Measurements from ENCODE around the gene RPL22. TPM values are rescaled to one million over a fixed set of nuclear protein-coding genes. Genes with fewer than 3 reads are reported as not detected.

Gene RPL22
- polyA plus RNA-seq (2013): 1,624 TPM

GRCh38 chr1:6199298-6200187, at the start of gene RPL22:
TSS of gene RPL22 (minus strand) at chr1:6199595. CDS start at chr1:6199573, 22 bp downstream.
- H3K4me1 ChIP-seq (ENCODE audit: control extremely low read depth in 1 of 4, control insufficient read depth in 4 of 4, insufficient read depth in 4 of 4, low read length in 3 of 4): peaks cover 19 to 28% (median 21%) of the 10 kb centered on the region in 4 experiments
- H3K9me3 ChIP-seq (ENCODE audit: control extremely low read depth in 1 of 5, control insufficient read depth in 4 of 5, insufficient read depth in 2 of 5, low read depth in 1 of 5, low read length in 4 of 5): no peaks in the 10 kb centered on the region
- ChIA-PET CTCF (interaction anchor here (1.0 to 1.2 kb wide), 5 partner anchors 13 to 91 kb away, joined by 3 to 5 read pairs (median 3); no protein-coding TSS in a partner anchor), POLR2A (no interaction called here)
- H3K36me3 ChIP-seq (ENCODE audit: control insufficient read depth in 4 of 4, insufficient read depth in 4 of 4, low read length in 3 of 4): peaks cover 0 to 19% (median 15%) of the 10 kb centered on the region in 4 experiments
- WGBS (ENCODE audit: insufficient coverage): 2% methylated on average over 45 of the region's 53 CpGs
- peak within 1 kb of the TSS; percentile 83 to 99 (median 93) for H3K4me3 ChIP-seq (ENCODE audit: control insufficient read depth in 1 of 7, extremely low read depth in 1 of 7, insufficient read depth in 4 of 7, low read depth in 2 of 7, low read length in 6 of 7)
- peaks cover 0 to 4% (median 0%) of the 10 kb centered on the region in 5 experiments for H3K27me3 ChIP-seq (replicated peaks in 2 of 5; ENCODE audit: control insufficient read depth in 4 of 5, insufficient read depth in 5 of 5, low read length in 4 of 5)
- peak within 1 kb of the TSS; percentile 74 to 91 for H3K27ac ChIP-seq (ENCODE audit: insufficient read depth in 1 of 2, low read depth in 1 of 2, low read length in 2 of 2, poor library complexity in 1 of 2, severe bottlenecking in 2 of 2)
- DNase-seq: peak; percentile 99 to 100 (median 100)

GRCh38 chr1:6248161-6248776, 48.9 kb upstream of the RPL22 start:
- H3K4me3 ChIP-seq (ENCODE audit: control insufficient read depth in 1 of 7, extremely low read depth in 1 of 7, insufficient read depth in 4 of 7, low read depth in 2 of 7, low read length in 6 of 7): no peak overlapping the region
- no peaks in the 10 kb centered on the region for H3K9me3 ChIP-seq (ENCODE audit: control extremely low read depth in 1 of 5, control insufficient read depth in 4 of 5, insufficient read depth in 2 of 5, low read depth in 1 of 5, low read length in 4 of 5)
- H3K27ac ChIP-seq (ENCODE audit: insufficient read depth in 1 of 2, low read depth in 1 of 2, low read length in 2 of 2, poor library complexity in 1 of 2, severe bottlenecking in 2 of 2): no peak overlapping the region
- no peak for DNase-seq
- 90% methylated on average over 14 of the region's 14 CpGs for whole genome bisulfite sequencing (ENCODE audit: insufficient coverage)
- POLR2A ChIA-PET: no interaction called here
- CTCF ChIA-PET: interaction anchor here (0.8 to 9.1 kb wide), 18 partner anchors 10 to 242 kb away, joined by 3 to 113 read pairs (median 6); no protein-coding TSS in a partner anchor
- peaks cover 0 to 93% (median 37%) of the 10 kb centered on the region in 5 experiments for H3K27me3 ChIP-seq (replicated peaks in 2 of 5; ENCODE audit: control insufficient read depth in 4 of 5, insufficient read depth in 5 of 5, low read length in 4 of 5)
- peaks cover 0 to 29% (median 18%) of the 10 kb centered on the region in 4 experiments for H3K4me1 ChIP-seq (ENCODE audit: control extremely low read depth in 1 of 4, control insufficient read depth in 4 of 4, insufficient read depth in 4 of 4, low read length in 3 of 4)
- no peaks in the 10 kb centered on the region for H3K36me3 ChIP-seq (ENCODE audit: control insufficient read depth in 4 of 4, insufficient read depth in 4 of 4, low read length in 3 of 4)

GRCh38 chr1:6247651-6248050, 48.3 kb upstream of the RPL22 start:
- ChIA-PET CTCF (interaction anchor here (0.9 to 9.1 kb wide), 27 partner anchors 9 to 243 kb away, joined by 3 to 113 read pairs (median 5); no protein-coding TSS in a partner anchor), POLR2A (no interaction called here)
- 100% methylated on average over 2 of the region's 5 CpGs for WGBS (ENCODE audit: insufficient coverage)
- no peak for DNase-seq
- no peak overlapping the region for H3K4me3 ChIP-seq (ENCODE audit: control insufficient read depth in 1 of 7, extremely low read depth in 1 of 7, insufficient read depth in 4 of 7, low read depth in 2 of 7, low read length in 6 of 7)
- no peaks in the 10 kb centered on the region for H3K36me3 ChIP-seq (ENCODE audit: control insufficient read depth in 4 of 4, insufficient read depth in 4 of 4, low read length in 3 of 4)
- peaks cover 0 to 97% (median 40%) of the 10 kb centered on the region in 5 experiments for H3K27me3 ChIP-seq (replicated peaks in 2 of 5; ENCODE audit: control insufficient read depth in 4 of 5, insufficient read depth in 5 of 5, low read length in 4 of 5)
- H3K27ac ChIP-seq (ENCODE audit: insufficient read depth in 1 of 2, low read depth in 1 of 2, low read length in 2 of 2, poor library complexity in 1 of 2, severe bottlenecking in 2 of 2): no peak overlapping the region
- no peaks in the 10 kb centered on the region for H3K9me3 ChIP-seq (ENCODE audit: control extremely low read depth in 1 of 5, control insufficient read depth in 4 of 5, insufficient read depth in 2 of 5, low read depth in 1 of 5, low read length in 4 of 5)
- H3K4me1 ChIP-seq (ENCODE audit: control extremely low read depth in 1 of 4, control insufficient read depth in 4 of 4, insufficient read depth in 4 of 4, low read length in 3 of 4): peaks cover 0 to 29% (median 18%) of the 10 kb centered on the region in 4 experiments

- DNase-seq: peak; percentile 81 to 90 (median 87)
- WGBS (ENCODE audit: insufficient coverage): 7% methylated on average over 29 of the region's 30 CpGs
- ChIA-PET CTCF (interaction anchor here (0.9 to 9.1 kb wide), 37 partner anchors 9 to 243 kb away, joined by 3 to 113 read pairs (median 5); partner anchors contain the start of gene HES2), POLR2A (interaction anchor here (1.2 kb wide), 1 partner anchor 97 kb away, joined by 5 read pairs; no protein-coding TSS in a partner anchor)
- Histone ChIP-seq H3K4me1 (ENCODE audit: control extremely low read depth in 1 of 4, control insufficient read depth in 4 of 4, insufficient read depth in 4 of 4, low read length in 3 of 4) (peaks cover 0 to 34% (median 23%) of the 10 kb centered on the region in 4 experiments), H3K9me3 (ENCODE audit: control extremely low read depth in 1 of 5, control insufficient read depth in 4 of 5, insufficient read depth in 2 of 5, low read depth in 1 of 5, low read length in 4 of 5) (no peaks in the 10 kb centered on the region), H3K4me3 (ENCODE audit: control insufficient read depth in 1 of 7, extremely low read depth in 1 of 7, insufficient read depth in 4 of 7, low read depth in 2 of 7, low read length in 6 of 7) (peak overlapping the region in 1 of 7 experiments; percentile 17), H3K36me3 (ENCODE audit: control insufficient read depth in 4 of 4, insufficient read depth in 4 of 4, low read length in 3 of 4) (no peaks in the 10 kb centered on the region), H3K27ac (ENCODE audit: insufficient read depth in 1 of 2, low read depth in 1 of 2, low read length in 2 of 2, poor library complexity in 1 of 2, severe bottlenecking in 2 of 2) (no peak overlapping the region), H3K27me3 (replicated peaks in 2 of 5; ENCODE audit: control insufficient read depth in 4 of 5, insufficient read depth in 5 of 5, low read length in 4 of 5) (peaks cover 0 to 97% (median 41%) of the 10 kb centered on the region in 5 experiments)
Observed at GRCh38 chr1:6246497-6247467, 47.4 kb upstream of the RPL22 start.

- ChIA-PET CTCF (interaction anchor here (0.8 to 9.1 kb wide), 30 partner anchors 8 to 193 kb away, joined by 3 to 113 read pairs (median 5); partner anchors contain the start of gene HES2), POLR2A (interaction anchor here (1.2 kb wide), 1 partner anchor 98 kb away, joined by 5 read pairs; no protein-coding TSS in a partner anchor)
- H3K36me3 ChIP-seq (ENCODE audit: control insufficient read depth in 4 of 4, insufficient read depth in 4 of 4, low read length in 3 of 4): no peaks in the 10 kb centered on the region
- 4% methylated on average over 38 of the region's 49 CpGs for WGBS (ENCODE audit: insufficient coverage)
- no peaks in the 10 kb centered on the region for H3K9me3 ChIP-seq (ENCODE audit: control extremely low read depth in 1 of 5, control insufficient read depth in 4 of 5, insufficient read depth in 2 of 5, low read depth in 1 of 5, low read length in 4 of 5)
- peaks cover 0 to 39% (median 25%) of the 10 kb centered on the region in 4 experiments for H3K4me1 ChIP-seq (ENCODE audit: control extremely low read depth in 1 of 4, control insufficient read depth in 4 of 4, insufficient read depth in 4 of 4, low read length in 3 of 4)
- peaks cover 0 to 97% (median 46%) of the 10 kb centered on the region in 5 experiments for H3K27me3 ChIP-seq (replicated peaks in 2 of 5; ENCODE audit: control insufficient read depth in 4 of 5, insufficient read depth in 5 of 5, low read length in 4 of 5)
- H3K4me3 ChIP-seq (ENCODE audit: control insufficient read depth in 1 of 7, extremely low read depth in 1 of 7, insufficient read depth in 4 of 7, low read depth in 2 of 7, low read length in 6 of 7): peak overlapping the region in 4 of 7 experiments; percentile 17 to 39 (median 24)
- DNase-seq: no peak
- no peak overlapping the region for H3K27ac ChIP-seq (ENCODE audit: insufficient read depth in 1 of 2, low read depth in 1 of 2, low read length in 2 of 2, poor library complexity in 1 of 2, severe bottlenecking in 2 of 2)
Observed at GRCh38 chr1:6245869-6246496, 46.6 kb upstream of the RPL22 start.
